Lung (tissue), 12 donors: ENCODE data around the gene WHRN. TPM values are rescaled to one million over a fixed set of nuclear protein-coding genes. Genes with fewer than 3 reads are reported as not detected.

Source experiments
- ATAC-seq: fragments of 200-7000 bp; cut with Tn5 transposase; one replicate; pipeline ENCODE4 v1.9.1; 2020; ENCODE audit warnings: moderate number of reproducible peaks; ENCODE audit not compliant: insufficient read depth, low FRiP score
- DNase-seq, 3 donors: peaks; one replicate each; pipeline ENCODE4 v3.0.0-alpha.2; 2013 to 2017
- H3K27ac ChIP-seq, 2 donors: one replicate each; pipeline ENCODE4 v1.5.1; 2013; ENCODE audit warnings: mild to moderate bottlenecking in 2 of 2, moderate library complexity in 2 of 2, control low read depth in 1 of 2, inconsistent platforms in 1 of 2, low read depth in 1 of 2, low read length in 1 of 2
- H3K27me3 ChIP-seq, 3 donors: one replicate each; pipeline ENCODE4 v1.5.1; 2013; ENCODE audit warnings: low read length in 2 of 3; ENCODE audit not compliant: control insufficient read depth in 3 of 3, insufficient read depth in 3 of 3
- H3K36me3 ChIP-seq, 4 donors: one replicate each; pipeline ENCODE4 v1.5.1; 2013; ENCODE audit warnings: low read length in 4 of 4, mild to moderate bottlenecking in 1 of 4, moderate library complexity in 1 of 4; ENCODE audit not compliant: control insufficient read depth in 4 of 4, insufficient read depth in 4 of 4
- H3K4me1 ChIP-seq, 5 donors: one replicate each; pipeline ENCODE4 v1.5.1; 2013; ENCODE audit warnings: low read length in 5 of 5, mild to moderate bottlenecking in 2 of 5, moderate library complexity in 1 of 5; ENCODE audit not compliant: control insufficient read depth in 5 of 5, insufficient read depth in 5 of 5
- H3K4me3 ChIP-seq: one replicate; pipeline ENCODE4 v1.5.1; 2013; ENCODE audit warnings: mild to moderate bottlenecking, control low read depth, moderate library complexity
- H3K9ac ChIP-seq, 2 donors: one replicate each; pipeline ENCODE4 v1.5.1; 2013; ENCODE audit warnings: low read length in 2 of 2, control low read depth in 1 of 2; ENCODE audit not compliant: insufficient read depth in 1 of 2
- H3K9me3 ChIP-seq, 4 donors: one replicate each; pipeline ENCODE4 v1.5.1; 2013; ENCODE audit warnings: low read length in 3 of 4, mild to moderate bottlenecking in 1 of 4, moderate library complexity in 1 of 4; ENCODE audit not compliant: control insufficient read depth in 4 of 4, insufficient read depth in 3 of 4
- CTCF ChIP-seq: IDR thresholded peaks from 2 replicates; pipeline ENCODE4 v1.5.1; 2012; ENCODE audit warnings: mild to moderate bottlenecking; ENCODE audit errors: control extremely low read depth, extremely low read depth
- WGBS, 2 donors: extraction: QIAGEN DNeasy Blood & Tissue Kit; methylation state at CpG; one replicate each; pipeline ENCODE4 v1.1.7; 2013; 5-methylcytosine and 5-hydroxymethylcytosine counted together
- polyA plus RNA-seq, 2 donors: library from polyadenylated mRNA; stranded (reverse); fragments of 200-250 nt; gene quantifications; one replicate each; pipeline ENCODE4 v1.2.1, GENCODE V29; 2013
- total RNA-seq, 2 donors: library from RNA; depleted of rRNA in 1 of 2; stranded (reverse); fragments of >200 nt in 1 of 2; gene quantifications; one replicate each; pipeline ENCODE4 v1.2.1, GENCODE V29; 2014 to 2021
- donor health status: control.
- donor health status: control.
- donor health status: Bipolar disorder and iron deficiency.
- donor health status: healthy.
- donor health status: DM: yes; HTN: yes; CAD: no.

Gene WHRN
- total and polyA plus RNA-seq, 4 donors, result 3.1 to 11.7 (median 5.6) TPM

DNA sequence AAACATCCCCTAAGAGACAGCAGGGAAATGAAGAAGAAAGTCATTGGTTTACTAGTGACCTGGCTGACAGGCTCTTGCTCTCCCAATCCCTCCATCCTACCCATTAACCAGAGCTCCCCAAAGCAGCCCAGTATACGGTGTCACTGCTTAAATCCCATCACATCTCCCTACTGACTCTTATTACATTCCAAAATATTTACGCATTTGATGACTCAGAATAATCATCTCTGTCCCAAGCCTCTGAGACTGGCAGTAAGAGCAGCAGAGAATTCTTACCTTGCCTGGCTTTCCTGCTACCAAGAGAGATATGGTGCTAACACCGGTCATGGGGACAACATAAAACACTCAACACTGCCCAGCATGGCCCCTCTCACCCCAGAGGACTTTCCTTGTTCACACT, 20.2 kb upstream of the WHRN start:
- H3K27me3 ChIP-seq, result peaks cover 0 to 6% (median 3%) of the 10 kb centered on the region in 3 donors
- 80 to 91% methylated on average over 3 of the region's 3 CpGs for WGBS, 2 donors
- H3K4me3 ChIP-seq, result no peak overlapping the region
- DNase-seq, result no peak
- no peaks in the 10 kb centered on the region for H3K36me3 ChIP-seq
- ATAC-seq, result no peak
- peaks cover 0 to 2% (median 0%) of the 10 kb centered on the region in 4 donors for H3K9me3 ChIP-seq
- TF ChIP-seq CTCF, result no peak
- no peak overlapping the region for H3K27ac ChIP-seq
- H3K4me1 ChIP-seq, result peaks cover 0 to 1% (median 0%) of the 10 kb centered on the region in 5 donors
- no peak overlapping the region for H3K9ac ChIP-seq

- 62 to 69% methylated on average over 7 of the region's 7 CpGs for WGBS, 2 donors
- ATAC-seq, result no peak
These were observed 19.0 kb upstream of the WHRN start for GRCh38 chr9:114524247-114524681.

GRCh38 chr9:114522847-114523246, 17.6 kb upstream of the WHRN start:
- 89 to 92% methylated on average over 3 of the region's 3 CpGs for WGBS, 2 donors
- no peak overlapping the region for H3K9ac ChIP-seq
- DNase-seq, result no peak
- H3K36me3 ChIP-seq, result no peaks in the 10 kb centered on the region
- no peak overlapping the region for H3K4me3 ChIP-seq
- H3K4me1 ChIP-seq, result no peaks in the 10 kb centered on the region
- no peak for TF ChIP-seq CTCF
- peaks cover 0 to 6% (median 3%) of the 10 kb centered on the region in 3 donors for H3K27me3 ChIP-seq
- H3K27ac ChIP-seq, result no peak overlapping the region
- ATAC-seq, result no peak
- no peaks in the 10 kb centered on the region for H3K9me3 ChIP-seq

More at GRCh38 chr9:114524247-114524681, 19.0 kb upstream of the WHRN start:
- no peak overlapping the region for H3K4me3 ChIP-seq
- no peak overlapping the region for H3K9ac ChIP-seq
- peaks cover 0 to 1% (median 0%) of the 10 kb centered on the region in 5 donors for H3K4me1 ChIP-seq
- H3K9me3 ChIP-seq, result peaks cover 0 to 2% (median 0%) of the 10 kb centered on the region in 4 donors
- no peak overlapping the region for H3K27ac ChIP-seq
- peaks cover 0 to 6% (median 3%) of the 10 kb centered on the region in 3 donors for H3K27me3 ChIP-seq
- no peak for TF ChIP-seq CTCF
- no peak for DNase-seq
- H3K36me3 ChIP-seq, result no peaks in the 10 kb centered on the region

- no peak overlapping the region for H3K27ac ChIP-seq
- TF ChIP-seq CTCF, result no peak
- H3K4me1 ChIP-seq, result no peaks in the 10 kb centered on the region
- DNase-seq (no peak), ATAC-seq (no peak)
- no peaks in the 10 kb centered on the region for H3K36me3 ChIP-seq
- H3K27me3 ChIP-seq, result peaks cover 0 to 6% (median 3%) of the 10 kb centered on the region in 3 donors
- 34 to 53% methylated on average over 2 of the region's 2 CpGs for WGBS, 2 donors
- H3K4me3 ChIP-seq, result no peak overlapping the region
- no peak overlapping the region for H3K9ac ChIP-seq
- no peaks in the 10 kb centered on the region for H3K9me3 ChIP-seq
These were observed 17.0 kb upstream of the WHRN start for GRCh38 chr9:114522286-114522685.
